Activated CD4-positive, alpha-beta memory T cell treated with anti-CD3 and anti-CD28 coated beads for 36 hours (primary cell): Measurements from ENCODE around the gene CADM2. TPM values are rescaled to one million over a fixed set of nuclear protein-coding genes. Genes with fewer than 3 reads are reported as not detected.

ENCODE experiments used
- CTCF ChIA-PET: fragments of 350-600 bp; sonication (Branson Sonifier 250); formaldehyde crosslinking; loops from one replicate; lab custom pipeline; 2021; ENCODE audit warnings: antibody characterized with exemption, inconsistent platforms; lab: Charles Lee
- POLR2A ChIA-PET: fragments of 350-600 bp; sonication (Branson Sonifier 250); formaldehyde crosslinking; loops from one replicate; lab custom pipeline; 2021; ENCODE audit warnings: antibody characterized with exemption; lab: Charles Lee
- DNase-seq: peaks from one replicate; pipeline ENCODE4 v3.0.0-alpha.2; 2020
- H3K27ac Mint-ChIP-seq: one replicate; pipeline ENCODE4 v1.8.0; 2021; ENCODE audit warnings: mixed read lengths
- H3K27me3 Mint-ChIP-seq: one replicate; pipeline ENCODE4 v1.8.0; 2021; ENCODE audit warnings: mixed read lengths
- H3K36me3 Mint-ChIP-seq: one replicate; pipeline ENCODE4 v1.8.0; 2021; ENCODE audit warnings: mixed read lengths
- H3K4me1 Mint-ChIP-seq: one replicate; pipeline ENCODE4 v1.8.0; 2021; ENCODE audit warnings: low read depth, mixed read lengths
- H3K4me3 Mint-ChIP-seq: one replicate; pipeline ENCODE4 v1.8.0; 2021; ENCODE audit warnings: mild to moderate bottlenecking, mixed read lengths
- H3K9me3 Mint-ChIP-seq: one replicate; pipeline ENCODE4 v1.8.0; 2021; ENCODE audit warnings: mixed read lengths
- intact Hi-C: fragments of 100-400 bp; cut with micrococcal nuclease; formaldehyde crosslinking; loops from one replicate; pipeline ENCODE4 v1.15.1; 2023
- total RNA-seq, 2 experiments: library from RNA; stranded (reverse); gene quantifications; one replicate each; pipeline ENCODE4 v1.2.3, GENCODE V29; 2021

CADM2 gene
- total RNA-seq, 2 experiments from 2014 or later = not detected

- Mint-ChIP-seq H3K27me3 (no peaks in the 10 kb centered on the region), H3K27ac (no peak overlapping the region), H3K9me3 (peaks cover 7% of the 10 kb centered on the region), H3K4me1 (no peaks in the 10 kb centered on the region), H3K36me3 (no peaks in the 10 kb centered on the region), H3K4me3 (no peak overlapping the region)
- ChIA-PET POLR2A (no interaction called here), CTCF (no interaction called here)
- DNase-seq = no peak
- intact Hi-C loops = no loop called here
Measured at GRCh38 chr3:85781806-85782205, 823.0 kb downstream of the CADM2 start.

- intact Hi-C loops = no loop called here
- POLR2A ChIA-PET = no interaction called here
- CTCF ChIA-PET = no interaction called here
- DNase-seq = no peak
- H3K4me3 Mint-ChIP-seq = no peak overlapping the region
- no peaks in the 10 kb centered on the region for H3K27me3 Mint-ChIP-seq
- H3K9me3 Mint-ChIP-seq = peaks cover 7% of the 10 kb centered on the region
- H3K36me3 Mint-ChIP-seq = no peaks in the 10 kb centered on the region
- no peak overlapping the region for H3K27ac Mint-ChIP-seq
- no peaks in the 10 kb centered on the region for H3K4me1 Mint-ChIP-seq
Measured at GRCh38 chr3:85783291-85783690, 824.5 kb downstream of the CADM2 start.

GRCh38 chr3:85785766-85786165, 827.0 kb downstream of the CADM2 start:
- no peaks in the 10 kb centered on the region for H3K4me1 Mint-ChIP-seq
- no peak overlapping the region for H3K27ac Mint-ChIP-seq
- intact Hi-C loops = no loop called here
- ChIA-PET CTCF (no interaction called here), POLR2A (no interaction called here)
- H3K27me3 Mint-ChIP-seq = no peaks in the 10 kb centered on the region
- no peaks in the 10 kb centered on the region for H3K36me3 Mint-ChIP-seq
- H3K9me3 Mint-ChIP-seq = peaks cover 3% of the 10 kb centered on the region
- no peak for DNase-seq
- no peak overlapping the region for H3K4me3 Mint-ChIP-seq

GRCh38 chr3:85790445-85791030, 831.7 kb downstream of the CADM2 start:
- ChIA-PET POLR2A (no interaction called here), CTCF (no interaction called here)
- Mint-ChIP-seq H3K27me3 (no peaks in the 10 kb centered on the region), H3K36me3 (no peaks in the 10 kb centered on the region), H3K27ac (no peak overlapping the region), H3K4me1 (no peaks in the 10 kb centered on the region), H3K9me3 (peaks cover 11% of the 10 kb centered on the region), H3K4me3 (no peak overlapping the region)
- intact Hi-C loops = no loop called here
- no peak for DNase-seq

GRCh38 chr3:85796140-85796539, 837.4 kb downstream of the CADM2 start:
- Mint-ChIP-seq H3K4me3 (no peak overlapping the region), H3K9me3 (peaks cover 25% of the 10 kb centered on the region), H3K27me3 (no peaks in the 10 kb centered on the region), H3K27ac (no peak overlapping the region), H3K4me1 (no peaks in the 10 kb centered on the region), H3K36me3 (no peaks in the 10 kb centered on the region)
- DNase-seq = no peak
- intact Hi-C loops = no loop called here
- CTCF ChIA-PET = no interaction called here
- POLR2A ChIA-PET = no interaction called here

- DNase-seq = no peak
- Mint-ChIP-seq H3K9me3 (peaks cover 18% of the 10 kb centered on the region), H3K27ac (no peak overlapping the region), H3K27me3 (no peaks in the 10 kb centered on the region), H3K36me3 (no peaks in the 10 kb centered on the region), H3K4me1 (no peaks in the 10 kb centered on the region), H3K4me3 (no peak overlapping the region)
- POLR2A ChIA-PET = no interaction called here
- CTCF ChIA-PET = no interaction called here
- intact Hi-C loops = no loop called here
Measured at GRCh38 chr3:85800676-85801075, 841.9 kb downstream of the CADM2 start.

GRCh38 chr3:85801955-85802354, 843.2 kb downstream of the CADM2 start:
- Mint-ChIP-seq H3K4me3 (no peak overlapping the region), H3K9me3 (peaks cover 15% of the 10 kb centered on the region), H3K27me3 (no peaks in the 10 kb centered on the region), H3K4me1 (no peaks in the 10 kb centered on the region), H3K27ac (no peak overlapping the region), H3K36me3 (no peaks in the 10 kb centered on the region)
- intact Hi-C loops = no loop called here
- POLR2A ChIA-PET = no interaction called here
- DNase-seq = no peak
- CTCF ChIA-PET = no interaction called here

GRCh38 chr3:85808755-85809154, 850.0 kb downstream of the CADM2 start:
- DNase-seq = no peak
- Mint-ChIP-seq H3K27ac (no peak overlapping the region), H3K4me1 (no peaks in the 10 kb centered on the region), H3K9me3 (peaks cover 10% of the 10 kb centered on the region), H3K4me3 (no peak overlapping the region), H3K36me3 (no peaks in the 10 kb centered on the region), H3K27me3 (no peaks in the 10 kb centered on the region)
- ChIA-PET CTCF (no interaction called here), POLR2A (no interaction called here)
- intact Hi-C loops = no loop called here

- Mint-ChIP-seq H3K4me1 (no peaks in the 10 kb centered on the region), H3K4me3 (no peak overlapping the region), H3K36me3 (no peaks in the 10 kb centered on the region), H3K27ac (no peak overlapping the region), H3K27me3 (no peaks in the 10 kb centered on the region), H3K9me3 (peaks cover 9% of the 10 kb centered on the region)
- intact Hi-C loops = no loop called here
- POLR2A ChIA-PET = no interaction called here
- no peak for DNase-seq
- CTCF ChIA-PET = no interaction called here
Measured at GRCh38 chr3:85821130-85821756, 862.5 kb downstream of the CADM2 start.

GRCh38 chr3:85835857-85836440, 877.2 kb downstream of the CADM2 start:
- Mint-ChIP-seq H3K36me3 (no peaks in the 10 kb centered on the region), H3K9me3 (no peaks in the 10 kb centered on the region), H3K4me1 (no peaks in the 10 kb centered on the region), H3K4me3 (no peak overlapping the region), H3K27ac (no peak overlapping the region), H3K27me3 (no peaks in the 10 kb centered on the region)
- POLR2A ChIA-PET = no interaction called here
- CTCF ChIA-PET = no interaction called here
- no peak for DNase-seq
- intact Hi-C loops = no loop called here

- no peaks in the 10 kb centered on the region for H3K4me1 Mint-ChIP-seq
- H3K9me3 Mint-ChIP-seq = no peaks in the 10 kb centered on the region
- H3K27me3 Mint-ChIP-seq = no peaks in the 10 kb centered on the region
- ChIA-PET POLR2A (no interaction called here), CTCF (no interaction called here)
- no peak overlapping the region for H3K27ac Mint-ChIP-seq
- no peak overlapping the region for H3K4me3 Mint-ChIP-seq
- no peaks in the 10 kb centered on the region for H3K36me3 Mint-ChIP-seq
- no peak for DNase-seq
- intact Hi-C loops = no loop called here
Measured at GRCh38 chr3:85837402-85837801, 878.6 kb downstream of the CADM2 start.

GRCh38 chr3:85838921-85839320, 880.1 kb downstream of the CADM2 start:
- no peaks in the 10 kb centered on the region for H3K36me3 Mint-ChIP-seq
- no peaks in the 10 kb centered on the region for H3K9me3 Mint-ChIP-seq
- DNase-seq = no peak
- POLR2A ChIA-PET = no interaction called here
- intact Hi-C loops = no loop called here
- no peaks in the 10 kb centered on the region for H3K27me3 Mint-ChIP-seq
- no peak overlapping the region for H3K4me3 Mint-ChIP-seq
- no peak overlapping the region for H3K27ac Mint-ChIP-seq
- no peaks in the 10 kb centered on the region for H3K4me1 Mint-ChIP-seq
- CTCF ChIA-PET = no interaction called here

GRCh38 chr3:85842081-85842480, 883.3 kb downstream of the CADM2 start:
- Mint-ChIP-seq H3K4me3 (no peak overlapping the region), H3K36me3 (no peaks in the 10 kb centered on the region), H3K9me3 (peaks cover 2% of the 10 kb centered on the region), H3K4me1 (no peaks in the 10 kb centered on the region), H3K27me3 (no peaks in the 10 kb centered on the region), H3K27ac (no peak overlapping the region)
- intact Hi-C loops = no loop called here
- POLR2A ChIA-PET = no interaction called here
- CTCF ChIA-PET = no interaction called here
- DNase-seq = no peak
